Calu3 (cell line): ENCODE measurements around the gene COPG1. TPM values are rescaled to one million over a fixed set of nuclear protein-coding genes. Genes with fewer than 3 reads are reported as not detected.

Source experiments
- BruUV-seq: library from RNA; stranded (reverse); fragments of 400-500 nt; replicated peaks from 2 replicates; lab custom pipeline; 2021; lab: Mats Ljungman, UMichigan
- CTCF ChIA-PET: fragments of 300-600 bp; sonication (Branson Sonifier 250); formaldehyde crosslinking; loops from one replicate; lab custom pipeline; 2022; ENCODE audit warnings: antibody characterized with exemption; lab: Charles Lee
- DNase-seq: peaks from one replicate; pipeline ENCODE4 v3.0.0; 2022
- H3K27ac Mint-ChIP-seq: one replicate; pipeline ENCODE4 v1.8.0; 2022; ENCODE audit warnings: mixed read lengths; ENCODE audit not compliant: unreplicated experiment
- H3K27me3 Mint-ChIP-seq: one replicate; pipeline ENCODE4 v1.8.0; 2022; ENCODE audit warnings: mixed read lengths; ENCODE audit not compliant: unreplicated experiment
- H3K36me3 Mint-ChIP-seq: one replicate; pipeline ENCODE4 v1.8.0; 2022; ENCODE audit warnings: mild to moderate bottlenecking, moderate library complexity, mixed read lengths; ENCODE audit not compliant: insufficient read depth, unreplicated experiment
- H3K4me1 Mint-ChIP-seq: one replicate; pipeline ENCODE4 v1.8.0; 2022; ENCODE audit warnings: mild to moderate bottlenecking, low read depth, mixed read lengths; ENCODE audit not compliant: unreplicated experiment
- H3K4me3 Mint-ChIP-seq: one replicate; pipeline ENCODE4 v1.8.0; 2022; ENCODE audit warnings: mild to moderate bottlenecking, low read depth, moderate library complexity, mixed read lengths; ENCODE audit not compliant: unreplicated experiment
- H3K9me3 Mint-ChIP-seq: one replicate; pipeline ENCODE4 v1.8.0; 2022; ENCODE audit warnings: low read depth, mixed read lengths; ENCODE audit not compliant: unreplicated experiment
- CTCF ChIP-seq: fragments of 200-600 bp; IDR thresholded peaks from one replicate; pipeline ENCODE4 v1.8.0; 2022; ENCODE audit warnings: antibody characterized with exemption; ENCODE audit not compliant: unreplicated experiment
- intact Hi-C: fragments of 100-400 bp; cut with micrococcal nuclease; formaldehyde crosslinking; loops from one replicate; pipeline ENCODE4 v1.10.0; 2022; ENCODE audit not compliant: unreplicated experiment
- total RNA-seq: library from RNA; stranded (reverse); gene quantifications from 2 replicates; pipeline ENCODE4 v1.2.3, GENCODE V29; 2022

COPG1 gene
- total RNA-seq, 1 experiment from 2014 or later, result 295 TPM

DNA sequence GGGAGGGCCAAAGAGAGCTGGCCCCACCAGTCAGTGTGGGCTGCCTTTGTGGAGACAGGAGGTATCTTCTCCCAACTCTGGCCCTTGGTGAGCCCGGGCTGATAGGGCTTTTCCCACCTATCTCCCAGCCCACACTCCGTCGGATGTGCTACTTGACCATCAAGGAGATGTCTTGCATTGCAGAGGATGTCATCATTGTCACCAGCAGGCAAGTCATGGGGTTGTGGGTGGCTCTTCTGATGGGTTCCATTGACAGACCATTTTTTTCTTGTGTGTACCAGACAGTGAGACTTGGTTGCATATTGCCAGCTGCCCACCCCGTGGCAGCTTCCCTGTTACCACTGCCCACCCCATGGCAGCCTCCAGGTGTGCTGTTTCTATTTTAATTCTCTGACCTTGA, 3.3 kb downstream of the COPG1 start:
- intact Hi-C loops, result no loop called here
- CTCF ChIA-PET, result no interaction called here
- H3K27me3 Mint-ChIP-seq, result no peaks in the 10 kb centered on the region
- no TSS peak for BruUV-seq
- no peaks in the 10 kb centered on the region for H3K9me3 Mint-ChIP-seq
- TF ChIP-seq CTCF, result no peak
- H3K27ac Mint-ChIP-seq, result no peak overlapping the region
- peaks cover 79% of the 10 kb centered on the region for H3K36me3 Mint-ChIP-seq
- no peak overlapping the region for H3K4me3 Mint-ChIP-seq
- H3K4me1 Mint-ChIP-seq, result peaks cover 12% of the 10 kb centered on the region
- DNase-seq, result no peak

DNA sequence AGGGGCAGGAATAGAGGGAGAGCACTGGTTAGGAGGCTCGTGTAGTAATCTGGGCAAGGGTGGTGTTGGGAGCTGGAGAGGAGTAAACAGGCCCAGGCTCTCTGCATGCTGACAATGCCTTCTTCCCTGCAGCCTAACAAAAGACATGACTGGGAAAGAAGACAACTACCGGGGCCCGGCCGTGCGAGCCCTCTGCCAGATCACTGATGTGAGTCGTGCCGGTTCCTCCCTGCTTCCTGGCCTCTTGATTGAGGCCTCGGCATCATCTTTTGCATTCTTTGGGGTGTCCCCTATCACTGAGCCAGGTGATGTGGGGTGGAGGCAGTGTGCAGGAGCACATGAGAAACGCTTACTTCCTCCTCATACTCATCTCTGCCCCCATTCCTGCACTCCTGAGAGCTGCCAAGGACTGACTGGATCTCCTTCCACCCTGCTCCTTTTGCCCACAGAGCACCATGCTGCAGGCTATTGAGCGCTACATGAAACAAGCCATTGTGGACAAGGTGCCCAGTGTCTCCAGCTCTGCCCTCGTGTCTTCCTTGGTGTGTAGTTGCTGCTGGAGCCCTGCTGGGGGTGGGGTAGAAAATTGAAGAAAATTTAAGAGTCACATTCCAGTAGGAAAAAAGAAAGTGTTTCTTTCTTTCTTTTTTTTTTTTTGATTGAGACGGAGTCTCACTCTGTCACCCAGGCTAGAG, 5.3 kb downstream of the COPG1 start:
- CTCF ChIA-PET, result no interaction called here
- BruUV-seq, result no TSS peak
- DNase-seq, result no peak
- Mint-ChIP-seq H3K27ac (no peak overlapping the region), H3K4me3 (no peak overlapping the region), H3K27me3 (no peaks in the 10 kb centered on the region), H3K9me3 (no peaks in the 10 kb centered on the region), H3K36me3 (peaks cover 76% of the 10 kb centered on the region), H3K4me1 (no peaks in the 10 kb centered on the region)
- TF ChIP-seq CTCF, result no peak
- intact Hi-C loops, result no loop called here

- intact Hi-C loops, result no loop called here
- peaks cover 72% of the 10 kb centered on the region for H3K36me3 Mint-ChIP-seq
- CTCF ChIA-PET, result interaction anchor here (0.6 kb wide), 1 partner anchor 252 kb away, joined by 7 read pairs; no protein-coding TSS in a partner anchor
Observed at GRCh38 chr3:129256270-129256669, 6.9 kb downstream of the COPG1 start.

DNA sequence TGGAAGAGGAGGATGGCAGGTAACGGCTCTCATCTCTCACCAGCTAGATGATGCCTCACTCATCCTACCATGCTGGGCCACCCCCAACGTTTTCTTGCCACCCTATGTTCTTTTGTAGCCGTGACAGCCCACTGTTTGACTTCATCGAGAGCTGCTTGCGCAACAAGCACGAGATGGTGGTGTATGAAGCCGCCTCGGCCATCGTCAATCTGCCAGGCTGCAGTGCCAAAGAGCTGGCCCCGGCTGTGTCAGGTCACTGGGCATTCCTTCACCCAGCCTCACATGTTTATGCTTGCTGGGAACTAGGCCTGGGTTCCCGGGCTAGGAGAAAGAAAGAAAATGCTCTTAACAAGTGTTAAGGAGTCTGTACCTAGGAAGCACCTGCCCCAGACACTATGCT, 8.2 kb downstream of the COPG1 start:
- CTCF ChIA-PET, result no interaction called here
- no TSS peak for BruUV-seq
- intact Hi-C loops, result no loop called here
- peaks cover 71% of the 10 kb centered on the region for H3K36me3 Mint-ChIP-seq
- no peaks in the 10 kb centered on the region for H3K9me3 Mint-ChIP-seq
- no peaks in the 10 kb centered on the region for H3K27me3 Mint-ChIP-seq
- H3K4me3 Mint-ChIP-seq, result no peak overlapping the region
- no peak for DNase-seq
- no peak for TF ChIP-seq CTCF
- H3K4me1 Mint-ChIP-seq, result no peaks in the 10 kb centered on the region
- no peak overlapping the region for H3K27ac Mint-ChIP-seq

More at GRCh38 chr3:129256270-129256669, 6.9 kb downstream of the COPG1 start:
- Mint-ChIP-seq H3K4me3 (no peak overlapping the region), H3K27ac (no peak overlapping the region), H3K27me3 (no peaks in the 10 kb centered on the region), H3K4me1 (no peaks in the 10 kb centered on the region), H3K9me3 (no peaks in the 10 kb centered on the region)
- BruUV-seq, result no TSS peak
- no peak for DNase-seq
- TF ChIP-seq CTCF, result no peak
